ENCODE results near the gene NTRK1. TPM values are rescaled to one million over a fixed set of nuclear protein-coding genes. Genes with fewer than 3 reads are reported as not detected.

The NTRK1 gene
- total RNA-seq, 1 donor from 2014 or later = 54.3 TPM

Other genes starting within 250 kb of the NTRK1 start
- gene HAPLN2, start 241.4 kb upstream of the NTRK1 start, total RNA-seq = not detected in 2 replicates
- not detected in 2 replicates for gene BCAN, start 218.7 kb upstream of the NTRK1 start, total RNA-seq
- gene NES, start 183.5 kb upstream of the NTRK1 start, total RNA-seq = 0.05 TPM in 2 replicates
- 0.62 and 1.4 TPM in 2 replicates for gene CRABP2, start 155.3 kb upstream of the NTRK1 start, total RNA-seq
- gene METTL25B, start 132.4 kb upstream of the NTRK1 start, total RNA-seq = 35.9 and 40.5 TPM in 2 replicates
- 75.4 and 83.1 TPM in 2 replicates for gene ISG20L2, start 132.1 kb upstream of the NTRK1 start, total RNA-seq
- gene MRPL24, start 119.8 kb upstream of the NTRK1 start, total RNA-seq = 134 and 135 TPM in 2 replicates
- gene HDGF, start 109.2 kb upstream of the NTRK1 start, total RNA-seq = 360 and 367 TPM in 2 replicates
- 106 and 120 TPM in 2 replicates for gene PRCC, start 93.3 kb upstream of the NTRK1 start, total RNA-seq
- 277 and 282 TPM in 2 replicates for gene SH2D2A, start 44.0 kb upstream of the NTRK1 start, total RNA-seq
- 0.68 and 0.71 TPM in 2 replicates for gene INSRR, start 1.7 kb upstream of the NTRK1 start, total RNA-seq
- 0.09 and 0.21 TPM in 2 replicates for gene PEAR1, start 32.9 kb downstream of the NTRK1 start, total RNA-seq
- not detected in 2 replicates for gene LRRC71, start 59.8 kb downstream of the NTRK1 start, total RNA-seq
- gene ARHGEF11, start 184.9 kb downstream of the NTRK1 start, total RNA-seq = 1.9 and 3.1 TPM in 2 replicates
- not detected in 2 replicates for gene ETV3L, start 238.9 kb downstream of the NTRK1 start, total RNA-seq

Data from activated CD4-positive, alpha-beta T cell treated with anti-CD3 and anti-CD28 coated beads, Interleukin-2, amount 10 ng/mL, durations not matched to agents 24 days and 14 days (primary cell).